Lung (tissue), 13 donors: ENCODE data around the gene FAM149B1. TPM values are rescaled to one million over a fixed set of nuclear protein-coding genes. Genes with fewer than 3 reads are reported as not detected.

Experiments
- ATAC-seq: fragments of 200-7000 bp; cut with Tn5 transposase; one replicate; pipeline ENCODE4 v1.9.1; 2020; ENCODE audit warnings: moderate number of reproducible peaks; ENCODE audit not compliant: insufficient read depth, low FRiP score
- DNase-seq, 3 donors: peaks; one replicate each; pipeline ENCODE4 v3.0.0-alpha.2; 2013 to 2017
- H3K27ac ChIP-seq, 2 donors: one replicate each; pipeline ENCODE4 v1.5.1; 2013; ENCODE audit warnings: mild to moderate bottlenecking in 2 of 2, moderate library complexity in 2 of 2, control low read depth in 1 of 2, inconsistent platforms in 1 of 2, low read depth in 1 of 2, low read length in 1 of 2
- H3K27me3 ChIP-seq, 3 donors: one replicate each; pipeline ENCODE4 v1.5.1; 2013; ENCODE audit warnings: low read length in 2 of 3; ENCODE audit not compliant: control insufficient read depth in 3 of 3, insufficient read depth in 3 of 3
- H3K36me3 ChIP-seq, 4 donors: one replicate each; pipeline ENCODE4 v1.5.1; 2013; ENCODE audit warnings: low read length in 4 of 4, mild to moderate bottlenecking in 1 of 4, moderate library complexity in 1 of 4; ENCODE audit not compliant: control insufficient read depth in 4 of 4, insufficient read depth in 4 of 4
- H3K4me1 ChIP-seq, 5 donors: one replicate each; pipeline ENCODE4 v1.5.1; 2013; ENCODE audit warnings: low read length in 5 of 5, mild to moderate bottlenecking in 2 of 5, moderate library complexity in 1 of 5; ENCODE audit not compliant: control insufficient read depth in 5 of 5, insufficient read depth in 5 of 5
- H3K4me3 ChIP-seq: one replicate; pipeline ENCODE4 v1.5.1; 2013; ENCODE audit warnings: mild to moderate bottlenecking, control low read depth, moderate library complexity
- H3K9ac ChIP-seq, 2 donors: one replicate each; pipeline ENCODE4 v1.5.1; 2013; ENCODE audit warnings: low read length in 2 of 2, control low read depth in 1 of 2; ENCODE audit not compliant: insufficient read depth in 1 of 2
- H3K9me3 ChIP-seq, 4 donors: one replicate each; pipeline ENCODE4 v1.5.1; 2013; ENCODE audit warnings: low read length in 3 of 4, mild to moderate bottlenecking in 1 of 4, moderate library complexity in 1 of 4; ENCODE audit not compliant: control insufficient read depth in 4 of 4, insufficient read depth in 3 of 4
- CTCF ChIP-seq: IDR thresholded peaks from 2 replicates; pipeline ENCODE4 v1.5.1; 2012; ENCODE audit warnings: mild to moderate bottlenecking; ENCODE audit errors: control extremely low read depth, extremely low read depth
- WGBS, 2 donors: extraction: QIAGEN DNeasy Blood & Tissue Kit; methylation state at CpG; one replicate each; pipeline ENCODE4 v1.1.7; 2013; 5-methylcytosine and 5-hydroxymethylcytosine counted together
- polyA plus RNA-seq, 2 donors: library from polyadenylated mRNA; stranded (reverse); fragments of 200-250 nt; gene quantifications; one replicate each; pipeline ENCODE4 v1.2.1, GENCODE V29; 2013
- small RNA-seq: library from RNA; depleted of rRNA; stranded (forward); fragments of <200 nt; gene quantifications from one replicate; pipeline ENCODE3, GENCODE V24; 2014; ENCODE audit warnings: low replicate concordance
- total RNA-seq, 2 donors: library from RNA; depleted of rRNA in 1 of 2; stranded (reverse); fragments of >200 nt in 1 of 2; gene quantifications; one replicate each; pipeline ENCODE4 v1.2.1, GENCODE V29; 2014 to 2021
- donor health status: control.
- donor health status: control.
- donor health status: Bipolar disorder and iron deficiency.
- donor health status: healthy.
- donor health status: DM: yes; HTN: yes; CAD: no.

FAM149B1 gene
- total and polyA plus RNA-seq, 4 donors = 10.7 to 35.9 (median 18.0) TPM

GRCh38 chr10:73289958-73290357, 122.0 kb downstream of the FAM149B1 start:
- DNase-seq (no peak), ATAC-seq (no peak)
- peaks cover 0 to 2% (median 0%) of the 10 kb centered on the region in 4 donors for H3K36me3 ChIP-seq
- H3K27me3 ChIP-seq = no peaks in the 10 kb centered on the region
- H3K27ac ChIP-seq = no peak overlapping the region
- no peak for TF ChIP-seq CTCF
- no peak overlapping the region for H3K9ac ChIP-seq
- WGBS, 2 donors = 94 to 98% methylated on average over 1 of the region's 1 CpG
- H3K4me3 ChIP-seq = no peak overlapping the region
- H3K9me3 ChIP-seq = no peaks in the 10 kb centered on the region
- peaks cover 0 to 2% (median 0%) of the 10 kb centered on the region in 5 donors for H3K4me1 ChIP-seq

GRCh38 chr10:73293461-73293860, 125.5 kb downstream of the FAM149B1 start:
- Histone ChIP-seq H3K4me1 (no peaks in the 10 kb centered on the region), H3K27ac (no peak overlapping the region), H3K9ac (no peak overlapping the region), H3K36me3 (peaks cover 0 to 2% (median 0%) of the 10 kb centered on the region in 4 donors), H3K4me3 (no peak overlapping the region), H3K9me3 (no peaks in the 10 kb centered on the region), H3K27me3 (no peaks in the 10 kb centered on the region)
- TF ChIP-seq CTCF = no peak
- no peak for ATAC-seq
- no peak for DNase-seq
- 86 to 87% methylated on average over 3 of the region's 3 CpGs for WGBS, 2 donors

Small RNAs within 50 kb of the gene (small RNA-seq; reads per million reads assigned to genes)
- gene RF00019 (not detected), gene RNU6-833P (not detected), gene SNORA11F (2.1 reads per million, percentile 91 among the genes with 10 or more reads in this experiment)

Other genes with a start within 250 kb of the FAM149B1 start
- 1 to 10 TPM in 1 of 2 donors, under 1 TPM in 1; 0.68 to 2.0 TPM for gene PLA2G12B, start 213.3 kb upstream of the FAM149B1 start, total RNA-seq
- 1 to 10 TPM in 1 of 2 donors, under 1 TPM in 1; 0.15 to 2.3 TPM for gene PLA2G12B, start 213.3 kb upstream of the FAM149B1 start, polyA plus RNA-seq
- gene P4HA1, start 71.3 kb upstream of the FAM149B1 start, total RNA-seq = 10 to 100 TPM; 29.2 to 71.0 TPM
- gene P4HA1, start 71.3 kb upstream of the FAM149B1 start, polyA plus RNA-seq = 10 to 100 TPM; 10.5 to 35.1 TPM
- 1 to 10 TPM; 2.4 to 3.8 TPM for gene NUDT13, start 57.7 kb upstream of the FAM149B1 start, total RNA-seq
- gene NUDT13, start 57.7 kb upstream of the FAM149B1 start, polyA plus RNA-seq = 1 to 10 TPM; 1.4 to 4.2 TPM
- 10 to 100 TPM; 19.2 to 29.5 TPM for gene ECD, start 111 bp upstream of the FAM149B1 start, total RNA-seq
- gene ECD, start 111 bp upstream of the FAM149B1 start, polyA plus RNA-seq = 10 to 100 TPM; 11.2 to 12.4 TPM
- gene DNAJC9, start 79.1 kb downstream of the FAM149B1 start, total RNA-seq = 10 to 100 TPM; 12.7 to 21.0 TPM
- 10 to 100 TPM in 1 of 2 donors, 1 to 10 TPM in 1; 7.5 to 10.3 TPM for gene DNAJC9, start 79.1 kb downstream of the FAM149B1 start, polyA plus RNA-seq
- gene MRPS16, start 84.5 kb downstream of the FAM149B1 start, total RNA-seq = 10 to 100 TPM; 32.7 to 96.1 TPM
- gene MRPS16, start 84.5 kb downstream of the FAM149B1 start, polyA plus RNA-seq = 10 to 100 TPM; 61.4 to 65.3 TPM
- 10 to 100 TPM; 11.2 to 17.2 TPM for gene CFAP70, start 190.7 kb downstream of the FAM149B1 start, total RNA-seq
- gene CFAP70, start 190.7 kb downstream of the FAM149B1 start, polyA plus RNA-seq = 1 to 10 TPM; 3.5 to 6.0 TPM
- gene ANXA7, start 245.9 kb downstream of the FAM149B1 start, total RNA-seq = 100 to 1,000 TPM in 1 of 2 donors, 10 to 100 TPM in 1; 76.7 to 134 TPM
- 100 to 1,000 TPM in 1 of 2 donors, 10 to 100 TPM in 1; 59.3 to 121 TPM for gene ANXA7, start 245.9 kb downstream of the FAM149B1 start, polyA plus RNA-seq